Neural progenitor cell (in vitro differentiated cells): Measurements from ENCODE around the gene FBLN1. TPM values are rescaled to one million over a fixed set of nuclear protein-coding genes. Genes with fewer than 3 reads are reported as not detected.

Experiments used
- DNase-seq: peaks from one replicate; pipeline ENCODE4 v3.0.0-alpha.2; 2016; ENCODE audit warnings: low spot score
- H2AFZ ChIP-seq: fragments of 200-600 bp; sonication (generic); replicated peaks from 2 replicates; pipeline ENCODE4 v1.6.1; 2016; ENCODE audit warnings: antibody characterized with exemption
- H3F3A ChIP-seq: fragments of 200-600 bp; sonication (generic); 2 replicates; pipeline ENCODE4 v1.6.1; 2016; ENCODE audit warnings: antibody characterized with exemption, low read depth
- H3K27ac ChIP-seq: fragments of 200-600 bp; sonication (generic); 2 replicates; pipeline ENCODE4 v1.5.1; 2016; ENCODE audit warnings: mild to moderate bottlenecking
- H3K27me3 ChIP-seq: fragments of 200-600 bp; sonication (generic); 2 replicates; pipeline ENCODE4 v1.6.1; 2016; ENCODE audit warnings: mild to moderate bottlenecking, moderate library complexity
- H3K36me3 ChIP-seq: fragments of 200-600 bp; sonication (generic); 2 replicates; pipeline ENCODE4 v1.5.1; 2016
- H3K4me1 ChIP-seq: fragments of 200-600 bp; sonication (generic); 2 replicates; pipeline ENCODE4 v1.6.1; 2016; ENCODE audit warnings: mixed run types
- H3K4me2 ChIP-seq: fragments of 200-600 bp; sonication (generic); 2 replicates; pipeline ENCODE4 v1.6.1; 2016
- H3K4me3 ChIP-seq: fragments of 200-600 bp; sonication (generic); 2 replicates; pipeline ENCODE4 v1.5.1; 2016
- H3K79me2 ChIP-seq: fragments of 200-600 bp; sonication (generic); 2 replicates; pipeline ENCODE4 v1.6.1; 2016; ENCODE audit warnings: low read depth
- H3K9ac ChIP-seq: fragments of 200-600 bp; sonication (generic); 2 replicates; pipeline ENCODE4 v1.6.1; 2016
- H3K9me3 ChIP-seq: fragments of 200-600 bp; sonication (generic); 2 replicates; pipeline ENCODE4 v1.5.1; 2016; ENCODE audit warnings: low read depth
- H4K20me1 ChIP-seq: fragments of 200-600 bp; sonication (generic); 2 replicates; pipeline ENCODE4 v1.6.1; 2016; ENCODE audit warnings: low read depth
- H3K27ac Mint-ChIP-seq: 3 replicates; pipeline ENCODE4 v1.8.0; 2021; ENCODE audit warnings: mixed read lengths
- H3K27me3 Mint-ChIP-seq: 2 replicates; pipeline ENCODE4 v1.8.0; 2022; ENCODE audit warnings: low read depth, mild to moderate bottlenecking, inconsistent platforms, moderate library complexity, mixed read lengths; ENCODE audit not compliant: insufficient read depth
- H3K36me3 Mint-ChIP-seq: 3 replicates; pipeline ENCODE4 v1.8.0; 2021; ENCODE audit warnings: mixed read lengths
- H3K4me1 Mint-ChIP-seq: 3 replicates; pipeline ENCODE4 v1.8.0; 2021; ENCODE audit warnings: mixed read lengths
- H3K4me3 Mint-ChIP-seq: 3 replicates; pipeline ENCODE4 v1.8.0; 2021; ENCODE audit warnings: mild to moderate bottlenecking, moderate library complexity, mixed read lengths
- H3K9me3 Mint-ChIP-seq: 3 replicates; pipeline ENCODE4 v1.8.0; 2020; ENCODE audit warnings: mixed read lengths
- CTCF ChIP-seq: fragments of 200-600 bp; sonication (generic); IDR thresholded peaks from 2 replicates; pipeline ENCODE4 v1.5.1; 2017; ENCODE audit warnings: antibody characterized with exemption, mild to moderate bottlenecking
- EZH2 ChIP-seq: fragments of 200-600 bp; sonication (generic); IDR thresholded peaks from 2 replicates; pipeline ENCODE4 v1.6.1; 2017; ENCODE audit warnings: antibody characterized with exemption, mild to moderate bottlenecking, moderate library complexity
- EZH2phosphoT487 ChIP-seq: fragments of 200-600 bp; sonication (generic); IDR thresholded peaks from 2 replicates; pipeline ENCODE4 v1.6.1; 2017; ENCODE audit warnings: antibody characterized with exemption
- total RNA-seq: library from RNA; depleted of rRNA; stranded (reverse); fragments of >200 nt; gene quantifications from 2 replicates; pipeline ENCODE4 v1.2.3, GENCODE V29; 2015; ENCODE audit warnings: low replicate concordance

FBLN1 gene
- total RNA-seq, 1 donor from 2014 or later: 84.3 TPM

DNA sequence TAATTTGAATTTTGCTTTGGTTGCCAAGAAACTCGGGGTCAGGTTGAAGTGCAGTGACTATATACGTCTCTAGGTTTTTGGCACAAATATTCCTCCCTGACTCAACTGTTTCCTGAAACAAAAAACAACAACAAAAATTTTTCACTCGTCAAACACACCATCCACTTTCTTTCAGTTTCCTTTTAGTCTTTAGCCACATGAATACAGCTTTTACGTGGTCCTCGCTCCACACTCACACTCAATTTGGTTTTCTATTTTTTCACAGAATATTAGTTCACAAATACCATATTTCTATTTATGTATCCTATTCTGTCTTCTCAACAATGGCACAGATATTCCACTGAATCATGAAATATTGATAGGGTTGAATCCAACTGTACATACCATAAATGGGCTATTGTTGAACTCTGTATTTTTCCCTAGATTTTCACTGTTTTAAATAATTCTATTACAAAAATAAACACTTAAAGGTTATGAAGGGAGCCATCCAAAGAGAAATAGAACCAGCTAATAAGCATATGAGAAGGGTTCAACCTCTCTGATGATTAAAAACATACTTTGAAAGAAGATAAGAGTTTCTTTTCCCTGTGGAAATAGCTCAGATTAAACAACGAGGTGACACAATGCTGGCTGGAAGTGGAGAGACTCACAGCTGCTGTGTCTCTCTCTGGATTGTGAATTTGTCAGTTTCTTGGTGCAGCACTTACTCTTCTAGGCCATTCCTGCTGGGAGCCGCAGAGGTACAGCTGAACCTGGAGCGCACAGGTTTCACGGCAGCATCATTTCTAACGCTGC is 5.1 kb upstream of the FBLN1 start:
- H3K27ac ChIP-seq: no peak overlapping the region
- no peaks in the 10 kb centered on the region for H4K20me1 ChIP-seq
- no peaks in the 10 kb centered on the region for H3K79me2 ChIP-seq
- H3K9ac ChIP-seq: no peak overlapping the region
- no peak overlapping the region for H3K4me3 ChIP-seq
- H3F3A ChIP-seq: peaks cover 25% of the 10 kb centered on the region
- H3K4me3 Mint-ChIP-seq: no peak overlapping the region
- H3K27ac Mint-ChIP-seq: no peak overlapping the region
- no peaks in the 10 kb centered on the region for H3K36me3 Mint-ChIP-seq
- TF ChIP-seq EZH2phosphoT487: no peak
- no peak for TF ChIP-seq CTCF
- TF ChIP-seq EZH2: no peak
- H2AFZ ChIP-seq: no peak overlapping the region
- H3K27me3 Mint-ChIP-seq: peaks cover 43% of the 10 kb centered on the region
- no peak for DNase-seq
- H3K9me3 ChIP-seq: no peaks in the 10 kb centered on the region
- peaks cover 9% of the 10 kb centered on the region for H3K9me3 Mint-ChIP-seq
- no peak overlapping the region for H3K4me2 ChIP-seq
- no peaks in the 10 kb centered on the region for H3K36me3 ChIP-seq
- H3K4me1 ChIP-seq: peaks cover 15% of the 10 kb centered on the region
- H3K27me3 ChIP-seq: no peaks in the 10 kb centered on the region
- peaks cover 64% of the 10 kb centered on the region for H3K4me1 Mint-ChIP-seq

DNA sequence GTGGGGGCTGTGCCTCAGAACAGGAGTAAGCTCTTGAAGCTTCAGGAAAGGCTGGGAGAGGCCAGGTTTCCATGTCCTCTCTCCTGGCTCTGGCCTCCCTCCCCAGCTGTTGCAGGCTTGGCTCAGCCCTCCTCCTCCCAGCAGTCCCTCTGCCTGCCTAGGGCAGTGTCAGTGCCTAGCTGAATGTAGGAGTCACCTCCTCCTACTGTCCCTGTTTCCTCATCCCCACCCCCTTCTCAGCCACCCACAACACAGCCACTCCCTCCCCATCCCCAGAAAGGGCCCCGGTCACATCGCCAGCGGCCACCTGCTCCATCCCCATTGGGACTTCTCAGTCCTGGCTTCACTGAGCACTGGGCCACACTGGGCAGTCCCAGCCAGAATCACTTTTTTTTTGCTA is 2.9 kb upstream of the FBLN1 start:
- peaks cover 2% of the 10 kb centered on the region for H3K9me3 Mint-ChIP-seq

DNA sequence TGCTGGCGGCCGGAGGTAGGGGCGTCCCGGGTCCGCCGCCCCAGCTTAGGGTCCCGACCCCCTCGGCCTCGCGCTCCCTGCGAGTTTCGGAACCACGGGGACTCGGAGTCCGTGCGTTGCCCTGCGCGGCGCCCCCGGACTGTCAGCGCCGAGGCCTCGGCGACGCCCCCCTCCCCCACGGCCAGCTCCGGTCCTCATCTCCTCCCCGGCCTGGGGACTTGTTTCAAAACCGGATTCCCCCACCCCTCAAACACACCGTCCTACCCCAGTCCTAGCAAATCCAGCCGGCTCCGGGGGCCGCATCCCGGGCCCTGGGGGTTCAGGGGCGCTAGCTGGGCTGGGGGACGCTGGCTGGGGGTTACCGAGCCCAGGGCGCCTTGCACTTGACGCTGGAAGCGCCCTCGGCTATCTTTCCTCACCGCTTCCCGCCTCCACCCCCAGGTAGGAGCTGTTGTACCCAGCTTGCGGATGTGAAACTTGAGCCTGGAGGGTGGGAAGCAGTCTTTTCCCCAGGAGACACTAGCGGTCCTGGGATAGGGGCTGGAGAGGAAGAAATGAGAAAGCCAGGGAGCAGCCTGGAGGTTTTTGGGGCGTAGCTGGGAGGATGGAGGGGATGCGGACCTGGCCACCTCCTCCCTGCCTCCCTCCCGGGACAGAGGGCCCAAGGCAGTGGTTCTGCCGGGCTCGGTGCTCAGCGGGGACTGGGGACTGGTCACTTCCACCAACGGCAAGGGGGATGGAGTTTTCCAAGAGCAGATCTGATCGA is 550 bp downstream of the FBLN1 start:
- H3K4me1 ChIP-seq: peaks cover 27% of the 10 kb centered on the region
- Mint-ChIP-seq H3K27me3 (peaks cover 54% of the 10 kb centered on the region), H3K4me3 (peak overlapping the region; percentile 93), H3K9me3 (peaks cover 2% of the 10 kb centered on the region), H3K4me1 (peaks cover 61% of the 10 kb centered on the region), H3K36me3 (no peaks in the 10 kb centered on the region), H3K27ac (peak overlapping the region; percentile 99)
- peak overlapping the region; percentile 80 for H3K4me2 ChIP-seq
- H3K9me3 ChIP-seq: no peaks in the 10 kb centered on the region
- H3K9ac ChIP-seq: peak overlapping the region; percentile 18
- H3K27ac ChIP-seq: peak overlapping the region; percentile 99
- DNase-seq: peak; percentile 76
- no peaks in the 10 kb centered on the region for H3K36me3 ChIP-seq
- no peak overlapping the region for H2AFZ ChIP-seq
- TF ChIP-seq CTCF (no peak), EZH2 (no peak), EZH2phosphoT487 (no peak)
- no peaks in the 10 kb centered on the region for H3K27me3 ChIP-seq
- H3K79me2 ChIP-seq: peaks cover 29% of the 10 kb centered on the region
- H3K4me3 ChIP-seq: peak overlapping the region; percentile 58
- H4K20me1 ChIP-seq: peaks cover 24% of the 10 kb centered on the region
- peaks cover 57% of the 10 kb centered on the region for H3F3A ChIP-seq

More for the DNA sequence above, 2.9 kb upstream of the FBLN1 start:
- Histone ChIP-seq H3F3A (peaks cover 44% of the 10 kb centered on the region), H3K9ac (no peak overlapping the region), H2AFZ (no peak overlapping the region), H3K4me1 (peaks cover 15% of the 10 kb centered on the region), H3K79me2 (peaks cover 3% of the 10 kb centered on the region), H3K27me3 (no peaks in the 10 kb centered on the region), H3K9me3 (no peaks in the 10 kb centered on the region), H3K27ac (no peak overlapping the region), H3K4me2 (no peak overlapping the region), H4K20me1 (no peaks in the 10 kb centered on the region), H3K4me3 (no peak overlapping the region), H3K36me3 (no peaks in the 10 kb centered on the region)
- Mint-ChIP-seq H3K27me3 (peaks cover 51% of the 10 kb centered on the region), H3K4me3 (no peak overlapping the region), H3K4me1 (peaks cover 61% of the 10 kb centered on the region), H3K27ac (no peak overlapping the region), H3K36me3 (no peaks in the 10 kb centered on the region)
- no peak for TF ChIP-seq EZH2phosphoT487
- no peak for TF ChIP-seq CTCF
- no peak for DNase-seq
